Measurements from ENCODE around the gene BRINP3.
A peak's percentile ranks its signal among the peaks of the same experiment; 100 is the strongest.

The BRINP3 gene

DNA sequence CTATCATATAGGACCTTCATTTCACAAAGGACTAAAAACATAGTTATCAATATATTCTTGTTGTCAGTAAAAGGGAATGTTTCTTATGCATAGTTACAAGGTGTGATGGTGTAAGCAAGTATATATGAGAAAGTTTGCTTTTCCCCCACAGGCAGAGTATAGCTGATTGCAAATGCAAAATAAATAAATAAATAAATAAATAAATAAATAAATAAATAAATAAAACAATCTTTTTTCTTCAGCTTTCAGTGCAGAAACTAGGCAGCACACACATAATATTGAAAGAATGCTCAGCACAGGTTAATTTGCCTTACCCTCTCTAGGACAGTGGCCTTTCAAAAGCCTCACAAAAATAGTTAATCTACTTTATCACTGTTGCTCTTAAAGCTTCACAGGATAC is 138.8 kb downstream of the BRINP3 start (continued):
- TF ChIP-seq, protein P1, sequence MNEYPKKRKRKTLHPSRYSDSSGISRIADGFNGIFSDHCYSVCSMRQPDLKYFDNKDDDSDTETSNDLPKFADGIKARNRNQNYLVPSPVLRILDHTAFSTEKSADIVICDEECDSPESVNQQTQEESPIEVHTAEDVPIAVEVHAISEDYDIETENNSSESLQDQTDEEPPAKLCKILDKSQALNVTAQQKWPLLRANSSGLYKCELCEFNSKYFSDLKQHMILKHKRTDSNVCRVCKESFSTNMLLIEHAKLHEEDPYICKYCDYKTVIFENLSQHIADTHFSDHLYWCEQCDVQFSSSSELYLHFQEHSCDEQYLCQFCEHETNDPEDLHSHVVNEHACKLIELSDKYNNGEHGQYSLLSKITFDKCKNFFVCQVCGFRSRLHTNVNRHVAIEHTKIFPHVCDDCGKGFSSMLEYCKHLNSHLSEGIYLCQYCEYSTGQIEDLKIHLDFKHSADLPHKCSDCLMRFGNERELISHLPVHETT (tag by site-specific recombination; IDR thresholded peaks at IDR 0.05) = no peak
- TF ChIP-seq ZBTB20 (tag by site-specific recombination; IDR thresholded peaks at IDR 0.05) = no peak
- no peak for TF ChIP-seq ZNF785 (tag by site-specific recombination; IDR thresholded peaks at IDR 0.05)
- TF ChIP-seq, protein P2, sequence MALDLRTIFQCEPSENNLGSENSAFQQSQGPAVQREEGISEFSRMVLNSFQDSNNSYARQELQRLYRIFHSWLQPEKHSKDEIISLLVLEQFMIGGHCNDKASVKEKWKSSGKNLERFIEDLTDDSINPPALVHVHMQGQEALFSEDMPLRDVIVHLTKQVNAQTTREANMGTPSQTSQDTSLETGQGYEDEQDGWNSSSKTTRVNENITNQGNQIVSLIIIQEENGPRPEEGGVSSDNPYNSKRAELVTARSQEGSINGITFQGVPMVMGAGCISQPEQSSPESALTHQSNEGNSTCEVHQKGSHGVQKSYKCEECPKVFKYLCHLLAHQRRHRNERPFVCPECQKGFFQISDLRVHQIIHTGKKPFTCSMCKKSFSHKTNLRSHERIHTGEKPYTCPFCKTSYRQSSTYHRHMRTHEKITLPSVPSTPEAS (tag by site-specific recombination; IDR thresholded peaks at IDR 0.05) = no peak
- TF ChIP-seq GLI4 (tag by site-specific recombination; IDR thresholded peaks at IDR 0.05) = no peak
- TF ChIP-seq ZNF394 (tag by site-specific recombination; IDR thresholded peaks at IDR 0.05; ENCODE audit: borderline replicate concordance) = peak; percentile 83; the same call in 1 of the 2 replicates
- TF ChIP-seq ZNF175 (tag by site-specific recombination; IDR thresholded peaks at IDR 0.05) = no peak
- TF ChIP-seq, protein P3, sequence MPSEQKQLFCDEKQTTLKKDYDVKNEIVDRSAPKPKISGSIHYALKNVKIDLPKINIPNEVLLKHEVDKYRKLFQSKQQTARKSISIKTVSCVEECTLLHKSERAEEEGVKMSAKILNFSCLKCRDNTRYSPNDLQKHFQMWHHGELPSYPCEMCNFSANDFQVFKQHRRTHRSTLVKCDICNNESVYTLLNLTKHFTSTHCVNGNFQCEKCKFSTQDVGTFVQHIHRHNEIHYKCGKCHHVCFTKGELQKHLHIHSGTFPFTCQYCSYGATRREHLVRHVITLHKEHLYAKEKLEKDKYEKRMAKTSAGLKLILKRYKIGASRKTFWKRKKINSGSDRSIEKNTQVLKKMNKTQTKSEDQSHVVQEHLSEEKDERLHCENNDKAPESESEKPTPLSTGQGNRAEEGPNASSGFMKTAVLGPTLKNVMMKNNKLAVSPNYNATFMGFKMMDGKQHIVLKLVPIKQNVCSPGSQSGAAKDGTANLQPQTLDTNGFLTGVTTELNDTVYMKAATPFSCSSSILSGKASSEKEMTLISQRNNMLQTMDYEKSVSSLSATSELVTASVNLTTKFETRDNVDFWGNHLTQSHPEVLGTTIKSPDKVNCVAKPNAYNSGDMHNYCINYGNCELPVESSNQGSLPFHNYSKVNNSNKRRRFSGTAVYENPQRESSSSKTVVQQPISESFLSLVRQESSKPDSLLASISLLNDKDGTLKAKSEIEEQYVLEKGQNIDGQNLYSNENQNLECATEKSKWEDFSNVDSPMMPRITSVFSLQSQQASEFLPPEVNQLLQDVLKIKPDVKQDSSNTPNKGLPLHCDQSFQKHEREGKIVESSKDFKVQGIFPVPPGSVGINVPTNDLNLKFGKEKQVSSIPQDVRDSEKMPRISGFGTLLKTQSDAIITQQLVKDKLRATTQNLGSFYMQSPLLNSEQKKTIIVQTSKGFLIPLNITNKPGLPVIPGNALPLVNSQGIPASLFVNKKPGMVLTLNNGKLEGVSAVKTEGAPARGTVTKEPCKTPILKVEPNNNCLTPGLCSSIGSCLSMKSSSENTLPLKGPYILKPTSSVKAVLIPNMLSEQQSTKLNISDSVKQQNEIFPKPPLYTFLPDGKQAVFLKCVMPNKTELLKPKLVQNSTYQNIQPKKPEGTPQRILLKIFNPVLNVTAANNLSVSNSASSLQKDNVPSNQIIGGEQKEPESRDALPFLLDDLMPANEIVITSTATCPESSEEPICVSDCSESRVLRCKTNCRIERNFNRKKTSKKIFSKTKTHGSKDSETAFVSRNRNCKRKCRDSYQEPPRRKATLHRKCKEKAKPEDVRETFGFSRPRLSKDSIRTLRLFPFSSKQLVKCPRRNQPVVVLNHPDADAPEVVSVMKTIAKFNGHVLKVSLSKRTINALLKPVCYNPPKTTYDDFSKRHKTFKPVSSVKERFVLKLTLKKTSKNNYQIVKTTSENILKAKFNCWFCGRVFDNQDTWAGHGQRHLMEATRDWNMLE (tag by site-specific recombination; conservative IDR thresholded peaks at IDR 0.05; ENCODE audit: low read depth) = peak; percentile 83
- 0 out of 2 replicates have a peak, but pooled peaks have one; percentile 12 for TF ChIP-seq ZNF560 (tag by site-specific recombination; IDR thresholded peaks at IDR 0.05; ENCODE audit: borderline replicate concordance)
- peak; percentile 73 for TF ChIP-seq ZNF555 (tag by site-specific recombination; conservative IDR thresholded peaks at IDR 0.05)
- no peak for TF ChIP-seq ZNF843 (tag by site-specific recombination; IDR thresholded peaks at IDR 0.05)
- TF ChIP-seq, protein P4, sequence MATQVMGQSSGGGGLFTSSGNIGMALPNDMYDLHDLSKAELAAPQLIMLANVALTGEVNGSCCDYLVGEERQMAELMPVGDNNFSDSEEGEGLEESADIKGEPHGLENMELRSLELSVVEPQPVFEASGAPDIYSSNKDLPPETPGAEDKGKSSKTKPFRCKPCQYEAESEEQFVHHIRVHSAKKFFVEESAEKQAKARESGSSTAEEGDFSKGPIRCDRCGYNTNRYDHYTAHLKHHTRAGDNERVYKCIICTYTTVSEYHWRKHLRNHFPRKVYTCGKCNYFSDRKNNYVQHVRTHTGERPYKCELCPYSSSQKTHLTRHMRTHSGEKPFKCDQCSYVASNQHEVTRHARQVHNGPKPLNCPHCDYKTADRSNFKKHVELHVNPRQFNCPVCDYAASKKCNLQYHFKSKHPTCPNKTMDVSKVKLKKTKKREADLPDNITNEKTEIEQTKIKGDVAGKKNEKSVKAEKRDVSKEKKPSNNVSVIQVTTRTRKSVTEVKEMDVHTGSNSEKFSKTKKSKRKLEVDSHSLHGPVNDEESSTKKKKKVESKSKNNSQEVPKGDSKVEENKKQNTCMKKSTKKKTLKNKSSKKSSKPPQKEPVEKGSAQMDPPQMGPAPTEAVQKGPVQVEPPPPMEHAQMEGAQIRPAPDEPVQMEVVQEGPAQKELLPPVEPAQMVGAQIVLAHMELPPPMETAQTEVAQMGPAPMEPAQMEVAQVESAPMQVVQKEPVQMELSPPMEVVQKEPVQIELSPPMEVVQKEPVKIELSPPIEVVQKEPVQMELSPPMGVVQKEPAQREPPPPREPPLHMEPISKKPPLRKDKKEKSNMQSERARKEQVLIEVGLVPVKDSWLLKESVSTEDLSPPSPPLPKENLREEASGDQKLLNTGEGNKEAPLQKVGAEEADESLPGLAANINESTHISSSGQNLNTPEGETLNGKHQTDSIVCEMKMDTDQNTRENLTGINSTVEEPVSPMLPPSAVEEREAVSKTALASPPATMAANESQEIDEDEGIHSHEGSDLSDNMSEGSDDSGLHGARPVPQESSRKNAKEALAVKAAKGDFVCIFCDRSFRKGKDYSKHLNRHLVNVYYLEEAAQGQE (tag by site-specific recombination; IDR thresholded peaks at IDR 0.05) = peak; percentile 54; the same call in 1 of the 2 replicates

DNA sequence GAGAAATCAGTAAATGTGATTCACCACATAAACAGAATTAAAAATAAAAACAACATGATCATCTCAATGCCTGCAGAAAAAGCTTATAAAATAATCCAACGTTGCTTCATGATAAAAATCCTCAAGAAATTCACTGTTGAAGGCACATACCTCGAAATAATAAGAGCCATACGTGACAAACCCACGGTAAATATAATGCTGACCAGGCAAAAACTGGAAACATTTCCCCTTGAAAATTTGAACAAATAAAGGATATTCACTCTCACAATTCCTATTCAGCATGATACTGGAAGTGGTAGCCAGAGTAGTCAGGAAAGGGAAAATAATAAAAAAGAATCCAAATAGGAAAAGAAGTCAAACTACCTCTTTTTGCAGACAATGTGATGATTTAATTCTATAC is 148.8 kb downstream of the BRINP3 start:
- no peak overlapping the region for H3K27ac ChIP-seq (ENCODE audit: extremely low read depth, low read depth, low read length)
- H3K4me1 ChIP-seq (ENCODE audit: control insufficient read depth, insufficient read depth, low read length) = no peaks in the 10 kb centered on the region
- no peaks in the 10 kb centered on the region for H3K9me3 ChIP-seq (ENCODE audit: control insufficient read depth, insufficient read depth, low read depth, low read length)
- POLR2A ChIA-PET = no interaction called here
- CTCF ChIA-PET = interaction anchor here (0.7 kb wide), 2 partner anchors 25 to 216 kb away, joined by 3 read pairs; no protein-coding TSS in a partner anchor
- H3K36me3 ChIP-seq (ENCODE audit: control insufficient read depth in 2 of 2, insufficient read depth in 1 of 2, low read length in 2 of 2) = no peaks in the 10 kb centered on the region
- no peak for TF ChIP-seq GLI4 (tag by site-specific recombination; IDR thresholded peaks at IDR 0.05)
- TF ChIP-seq TRIM28 (IDR thresholded peaks at IDR 0.05; ENCODE audit: borderline replicate concordance, low read length) = no peak
- no peak for TF ChIP-seq BCL11A (tag by site-specific recombination; IDR thresholded peaks at IDR 0.05; ENCODE audit: low read depth)
- TF ChIP-seq HOXD13 (CRISPR knock-in tag; IDR thresholded peaks at IDR 0.05; ENCODE audit: borderline replicate concordance) = no peak
- TF ChIP-seq ZNF274 (IDR thresholded peaks at IDR 0.05; ENCODE audit: low read length) = no peak
- no peak for TF ChIP-seq ZNF274 (tag by site-specific recombination; IDR thresholded peaks at IDR 0.05; ENCODE audit: borderline replicate concordance)
- no peak for TF ChIP-seq ZNF114 (tag by site-specific recombination; IDR thresholded peaks at IDR 0.05)
- no peak overlapping the region for H3K4me3 ChIP-seq (ENCODE audit: low read depth, low read length)

Data from HEK293 (cell line).